ENCODE measurements around the gene POU5F1. TPM values are rescaled to one million over a fixed set of nuclear protein-coding genes. Genes with fewer than 3 reads are reported as not detected.

POU5F1 gene
- polyA plus RNA-seq, 1 donor from 2014 or later = not detected

GRCh38 chr6:31156641-31157040, 13.8 kb downstream of the POU5F1 start:
- Histone ChIP-seq H3K9me3 (ENCODE audit: low read length) (no peaks in the 10 kb centered on the region), H3K9ac (ENCODE audit: low read length) (no peak overlapping the region), H3K4me2 (ENCODE audit: low read length) (no peak overlapping the region), H3K36me3 (ENCODE audit: insufficient read depth, low read length) (no peaks in the 10 kb centered on the region), H3K79me2 (replicated peaks; ENCODE audit: insufficient read depth, low read length) (no peaks in the 10 kb centered on the region), H4K20me1 (ENCODE audit: insufficient read depth) (no peaks in the 10 kb centered on the region), H3F3A (ENCODE audit: insufficient read depth, low read length, poor library complexity, severe bottlenecking) (no peaks in the 10 kb centered on the region), H3K4me3 (ENCODE audit: low read length) (no peak overlapping the region), H3K27ac (ENCODE audit: low read length) (no peak overlapping the region), H3K9me2 (ENCODE audit: insufficient read depth, low read length) (no peaks in the 10 kb centered on the region), H3K27me3 (ENCODE audit: insufficient read depth, low read depth, low read length) (peaks cover 6% of the 10 kb centered on the region), H2AFZ (ENCODE audit: low read depth, low read length) (no peak overlapping the region)
- TF ChIP-seq RAD21 (conservative IDR thresholded peaks at IDR 0.05) = no peak
- TF ChIP-seq, protein P1, sequence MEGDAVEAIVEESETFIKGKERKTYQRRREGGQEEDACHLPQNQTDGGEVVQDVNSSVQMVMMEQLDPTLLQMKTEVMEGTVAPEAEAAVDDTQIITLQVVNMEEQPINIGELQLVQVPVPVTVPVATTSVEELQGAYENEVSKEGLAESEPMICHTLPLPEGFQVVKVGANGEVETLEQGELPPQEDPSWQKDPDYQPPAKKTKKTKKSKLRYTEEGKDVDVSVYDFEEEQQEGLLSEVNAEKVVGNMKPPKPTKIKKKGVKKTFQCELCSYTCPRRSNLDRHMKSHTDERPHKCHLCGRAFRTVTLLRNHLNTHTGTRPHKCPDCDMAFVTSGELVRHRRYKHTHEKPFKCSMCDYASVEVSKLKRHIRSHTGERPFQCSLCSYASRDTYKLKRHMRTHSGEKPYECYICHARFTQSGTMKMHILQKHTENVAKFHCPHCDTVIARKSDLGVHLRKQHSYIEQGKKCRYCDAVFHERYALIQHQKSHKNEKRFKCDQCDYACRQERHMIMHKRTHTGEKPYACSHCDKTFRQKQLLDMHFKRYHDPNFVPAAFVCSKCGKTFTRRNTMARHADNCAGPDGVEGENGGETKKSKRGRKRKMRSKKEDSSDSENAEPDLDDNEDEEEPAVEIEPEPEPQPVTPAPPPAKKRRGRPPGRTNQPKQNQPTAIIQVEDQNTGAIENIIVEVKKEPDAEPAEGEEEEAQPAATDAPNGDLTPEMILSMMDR (IDR thresholded peaks at IDR 0.05; ENCODE audit: poor library complexity, severe bottlenecking) = no peak

GRCh38 chr6:31154436-31154835, 16.0 kb downstream of the POU5F1 start:
- H3K27me3 ChIP-seq (ENCODE audit: insufficient read depth, low read depth, low read length) = peaks cover 6% of the 10 kb centered on the region
- H3K27ac ChIP-seq (ENCODE audit: low read length) = no peak overlapping the region
- no peaks in the 10 kb centered on the region for H3K79me2 ChIP-seq (replicated peaks; ENCODE audit: insufficient read depth, low read length)
- no peaks in the 10 kb centered on the region for H3K36me3 ChIP-seq (ENCODE audit: insufficient read depth, low read length)
- H2AFZ ChIP-seq (ENCODE audit: low read depth, low read length) = no peak overlapping the region
- H4K20me1 ChIP-seq (ENCODE audit: insufficient read depth) = no peaks in the 10 kb centered on the region
- no peaks in the 10 kb centered on the region for H3F3A ChIP-seq (ENCODE audit: insufficient read depth, low read length, poor library complexity, severe bottlenecking)
- no peaks in the 10 kb centered on the region for H3K9me3 ChIP-seq (ENCODE audit: low read length)
- H3K9me2 ChIP-seq (ENCODE audit: insufficient read depth, low read length) = no peaks in the 10 kb centered on the region
- H3K4me2 ChIP-seq (ENCODE audit: low read length) = no peak overlapping the region
- TF ChIP-seq POLR2AphosphoS5 (IDR thresholded peaks at IDR 0.05) (no peak), EZH2 (IDR thresholded peaks at IDR 0.05; ENCODE audit: borderline replicate concordance, insufficient read depth, low read length, poor library complexity, severe bottlenecking) (no peak), RAD21 (conservative IDR thresholded peaks at IDR 0.05) (no peak), MXI1 (conservative IDR thresholded peaks at IDR 0.05; ENCODE audit: poor library complexity, severe bottlenecking) (no peak), TAF1 (IDR thresholded peaks at IDR 0.05; ENCODE audit: low read depth) (no peak), SMC3 (conservative IDR thresholded peaks at IDR 0.05; ENCODE audit: poor library complexity) (no peak), EP300 (conservative IDR thresholded peaks at IDR 0.05; ENCODE audit: poor library complexity, severe bottlenecking) (no peak)
- TF ChIP-seq, protein P2, sequence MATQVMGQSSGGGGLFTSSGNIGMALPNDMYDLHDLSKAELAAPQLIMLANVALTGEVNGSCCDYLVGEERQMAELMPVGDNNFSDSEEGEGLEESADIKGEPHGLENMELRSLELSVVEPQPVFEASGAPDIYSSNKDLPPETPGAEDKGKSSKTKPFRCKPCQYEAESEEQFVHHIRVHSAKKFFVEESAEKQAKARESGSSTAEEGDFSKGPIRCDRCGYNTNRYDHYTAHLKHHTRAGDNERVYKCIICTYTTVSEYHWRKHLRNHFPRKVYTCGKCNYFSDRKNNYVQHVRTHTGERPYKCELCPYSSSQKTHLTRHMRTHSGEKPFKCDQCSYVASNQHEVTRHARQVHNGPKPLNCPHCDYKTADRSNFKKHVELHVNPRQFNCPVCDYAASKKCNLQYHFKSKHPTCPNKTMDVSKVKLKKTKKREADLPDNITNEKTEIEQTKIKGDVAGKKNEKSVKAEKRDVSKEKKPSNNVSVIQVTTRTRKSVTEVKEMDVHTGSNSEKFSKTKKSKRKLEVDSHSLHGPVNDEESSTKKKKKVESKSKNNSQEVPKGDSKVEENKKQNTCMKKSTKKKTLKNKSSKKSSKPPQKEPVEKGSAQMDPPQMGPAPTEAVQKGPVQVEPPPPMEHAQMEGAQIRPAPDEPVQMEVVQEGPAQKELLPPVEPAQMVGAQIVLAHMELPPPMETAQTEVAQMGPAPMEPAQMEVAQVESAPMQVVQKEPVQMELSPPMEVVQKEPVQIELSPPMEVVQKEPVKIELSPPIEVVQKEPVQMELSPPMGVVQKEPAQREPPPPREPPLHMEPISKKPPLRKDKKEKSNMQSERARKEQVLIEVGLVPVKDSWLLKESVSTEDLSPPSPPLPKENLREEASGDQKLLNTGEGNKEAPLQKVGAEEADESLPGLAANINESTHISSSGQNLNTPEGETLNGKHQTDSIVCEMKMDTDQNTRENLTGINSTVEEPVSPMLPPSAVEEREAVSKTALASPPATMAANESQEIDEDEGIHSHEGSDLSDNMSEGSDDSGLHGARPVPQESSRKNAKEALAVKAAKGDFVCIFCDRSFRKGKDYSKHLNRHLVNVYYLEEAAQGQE (IDR thresholded peaks at IDR 0.05; ENCODE audit: borderline replicate concordance) = no peak
- TF ChIP-seq, protein P1 (IDR thresholded peaks at IDR 0.05; ENCODE audit: poor library complexity, severe bottlenecking) = no peak
- no peak overlapping the region for H3K9ac ChIP-seq (ENCODE audit: low read length)
- no peak overlapping the region for H3K4me3 ChIP-seq (ENCODE audit: low read length)

All from neural cell (in vitro differentiated cells).